ENCODE results near the gene PPAT.

The PPAT gene

DNA sequence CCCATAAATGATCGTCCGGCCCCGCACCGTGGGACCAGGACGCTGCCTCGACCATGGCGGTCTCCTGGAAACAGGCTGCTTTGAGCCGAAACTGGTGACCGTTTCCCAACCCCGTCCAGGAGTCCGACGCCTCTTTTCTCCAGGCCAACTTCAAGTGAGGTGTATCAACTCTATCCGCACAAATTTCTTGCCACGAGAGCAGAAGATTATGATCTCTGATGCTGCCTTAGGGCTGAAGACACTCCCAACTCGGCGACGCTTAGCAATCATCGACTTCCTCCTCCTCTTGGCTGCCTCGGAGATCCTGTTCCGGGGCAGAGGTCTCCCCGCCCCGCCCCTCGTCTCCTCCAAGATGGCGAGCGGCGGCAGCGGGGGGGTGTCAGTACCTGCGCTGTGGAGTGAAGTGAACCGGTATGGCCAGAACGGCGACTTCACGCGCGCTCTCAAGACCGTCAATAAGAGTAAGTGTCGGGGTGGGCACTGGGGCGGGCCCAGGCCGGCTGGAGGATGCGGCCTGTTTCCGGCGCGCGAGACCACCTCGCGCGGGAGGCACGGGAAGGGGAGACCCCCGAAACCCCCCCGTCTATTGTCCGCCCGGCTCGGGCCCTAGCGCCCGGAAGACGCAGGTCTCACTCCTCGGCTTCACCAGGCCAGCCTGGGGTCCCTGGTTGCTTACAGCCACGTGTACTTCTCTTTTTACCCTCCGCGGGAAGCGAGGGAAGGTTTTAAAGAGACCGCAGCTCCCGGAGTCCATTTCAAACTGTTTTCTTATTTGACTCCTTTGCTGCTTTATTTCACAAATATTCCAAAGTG is 32.1 kb upstream of the PPAT start, which contains the start of gene SRP72:
TSS of gene SRP72 (plus strand) at position 334 of the 813 bp plus-strand sequence. CDS start at position 353, 19 bp downstream.
- H3K4me3 ChIP-seq (ENCODE audit: low read length): peak within 1 kb of the TSS; percentile 90
- peak; percentile 96 for DNase-seq (ENCODE audit: low read depth)
- TF ChIP-seq, protein P1, sequence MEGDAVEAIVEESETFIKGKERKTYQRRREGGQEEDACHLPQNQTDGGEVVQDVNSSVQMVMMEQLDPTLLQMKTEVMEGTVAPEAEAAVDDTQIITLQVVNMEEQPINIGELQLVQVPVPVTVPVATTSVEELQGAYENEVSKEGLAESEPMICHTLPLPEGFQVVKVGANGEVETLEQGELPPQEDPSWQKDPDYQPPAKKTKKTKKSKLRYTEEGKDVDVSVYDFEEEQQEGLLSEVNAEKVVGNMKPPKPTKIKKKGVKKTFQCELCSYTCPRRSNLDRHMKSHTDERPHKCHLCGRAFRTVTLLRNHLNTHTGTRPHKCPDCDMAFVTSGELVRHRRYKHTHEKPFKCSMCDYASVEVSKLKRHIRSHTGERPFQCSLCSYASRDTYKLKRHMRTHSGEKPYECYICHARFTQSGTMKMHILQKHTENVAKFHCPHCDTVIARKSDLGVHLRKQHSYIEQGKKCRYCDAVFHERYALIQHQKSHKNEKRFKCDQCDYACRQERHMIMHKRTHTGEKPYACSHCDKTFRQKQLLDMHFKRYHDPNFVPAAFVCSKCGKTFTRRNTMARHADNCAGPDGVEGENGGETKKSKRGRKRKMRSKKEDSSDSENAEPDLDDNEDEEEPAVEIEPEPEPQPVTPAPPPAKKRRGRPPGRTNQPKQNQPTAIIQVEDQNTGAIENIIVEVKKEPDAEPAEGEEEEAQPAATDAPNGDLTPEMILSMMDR (IDR thresholded peaks at IDR 0.05; ENCODE audit: insufficient read depth, low read depth, low read length, missing control alignments): no peak

DNA sequence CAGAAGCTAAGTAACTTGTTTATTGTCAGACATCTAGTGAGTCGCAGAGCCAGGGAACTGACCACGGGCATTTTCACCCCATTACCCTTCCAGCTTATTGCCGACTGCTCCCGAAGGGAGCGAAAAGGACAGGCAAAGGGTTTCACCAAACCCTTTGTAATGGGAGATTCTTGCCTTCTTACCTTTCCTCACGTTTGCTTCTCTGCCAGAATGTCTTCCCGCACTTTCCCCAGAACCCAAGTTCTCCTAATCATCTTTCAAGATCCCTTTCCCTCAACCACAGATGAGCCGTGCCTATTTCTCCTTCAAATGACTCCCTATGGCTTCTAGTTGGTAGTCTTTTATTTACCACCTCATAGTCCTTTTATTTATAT is 31.5 kb upstream of the PPAT start:
- TF ChIP-seq, protein P1 (IDR thresholded peaks at IDR 0.05; ENCODE audit: insufficient read depth, low read depth, low read length, missing control alignments): no peak
- peak overlapping the region; percentile 90 for H3K4me3 ChIP-seq (ENCODE audit: low read length)
- DNase-seq (ENCODE audit: low read depth): peak; percentile 13

DNA sequence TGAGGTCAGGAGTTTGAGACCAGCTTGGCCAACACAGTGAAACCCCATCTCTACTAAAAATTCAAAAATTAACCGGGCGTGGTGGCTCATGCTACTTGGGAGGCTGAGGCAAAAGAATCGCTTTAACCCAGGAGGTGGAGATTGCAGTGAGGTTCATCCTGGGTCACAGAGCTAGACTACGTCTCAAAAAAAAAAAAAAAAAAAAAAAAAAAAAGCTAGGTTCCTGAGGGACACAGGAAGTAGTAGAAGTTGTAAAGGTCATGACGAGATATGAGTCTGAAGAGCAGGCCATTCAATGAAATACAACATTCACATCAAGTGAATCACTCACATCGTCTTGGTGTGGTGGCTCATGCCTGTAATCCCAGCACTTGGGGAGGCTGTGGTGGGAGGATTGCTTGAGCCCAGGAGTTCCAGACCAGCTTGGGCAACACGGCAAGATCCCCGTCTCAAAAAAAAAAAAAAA is 30.9 kb upstream of the PPAT start:
- peak; percentile 83 for DNase-seq (ENCODE audit: low read depth)
- peak overlapping the region; percentile 90 for H3K4me3 ChIP-seq (ENCODE audit: low read length)

DNA sequence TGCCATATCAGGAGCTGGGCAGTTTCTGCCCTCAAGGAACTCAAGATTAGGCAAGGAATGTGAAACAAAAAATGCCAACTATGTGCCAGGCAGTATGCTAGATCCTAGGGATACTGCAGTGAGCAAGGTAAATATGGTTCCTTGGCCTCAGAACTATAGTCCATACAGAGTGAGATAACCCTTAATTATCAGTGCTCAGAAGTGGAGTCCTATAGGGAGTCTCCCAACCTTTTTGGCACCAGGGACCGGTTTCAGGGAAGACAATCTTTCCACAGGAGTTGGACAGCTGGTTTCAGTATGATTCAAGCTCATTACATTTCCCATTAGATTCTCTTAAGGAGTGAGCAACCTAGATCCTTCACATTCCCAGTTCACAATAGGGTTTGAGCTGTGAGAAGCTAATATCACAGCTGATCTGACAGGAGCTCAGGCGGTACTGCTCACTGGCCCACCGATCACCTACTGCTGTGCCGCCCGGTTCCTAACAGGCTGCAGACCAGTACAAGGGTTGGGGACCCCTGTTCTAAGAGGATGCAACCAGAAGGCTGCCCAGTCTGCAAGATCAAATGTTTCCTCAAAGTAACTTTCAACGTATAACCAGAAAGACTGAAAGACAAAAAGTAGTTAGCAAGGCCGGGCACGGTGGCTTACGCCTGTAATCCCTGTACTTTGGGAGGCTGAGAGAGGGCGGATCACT is 30.3 kb upstream of the PPAT start:
- DNase-seq (ENCODE audit: low read depth): peak; percentile 64
- TF ChIP-seq, protein P1 (IDR thresholded peaks at IDR 0.05; ENCODE audit: insufficient read depth, low read depth, low read length, missing control alignments): no peak
- peak overlapping the region; percentile 90 for H3K4me3 ChIP-seq (ENCODE audit: low read length)

DNA sequence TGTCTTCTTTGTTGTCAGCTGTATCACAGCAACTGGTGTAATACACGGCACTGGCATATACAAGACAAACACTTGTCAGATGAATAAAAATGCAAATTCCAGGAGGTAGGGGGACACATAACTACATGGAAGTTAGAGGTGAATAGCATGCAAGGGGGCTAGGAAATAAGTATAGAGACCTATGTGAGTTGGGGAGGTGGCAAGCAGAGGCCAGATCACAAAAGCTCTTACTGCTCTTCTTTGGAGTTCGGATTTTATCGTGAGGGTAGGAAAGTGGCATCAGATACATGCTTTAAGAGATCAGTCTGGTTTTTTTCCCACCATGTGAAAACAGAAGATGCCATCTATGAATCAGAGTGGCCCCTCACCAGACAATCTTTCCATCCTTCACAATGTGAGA is 29.2 kb upstream of the PPAT start:
- DNase-seq (ENCODE audit: low read depth): no peak
- no peak overlapping the region for H3K4me3 ChIP-seq (ENCODE audit: low read length)

DNA sequence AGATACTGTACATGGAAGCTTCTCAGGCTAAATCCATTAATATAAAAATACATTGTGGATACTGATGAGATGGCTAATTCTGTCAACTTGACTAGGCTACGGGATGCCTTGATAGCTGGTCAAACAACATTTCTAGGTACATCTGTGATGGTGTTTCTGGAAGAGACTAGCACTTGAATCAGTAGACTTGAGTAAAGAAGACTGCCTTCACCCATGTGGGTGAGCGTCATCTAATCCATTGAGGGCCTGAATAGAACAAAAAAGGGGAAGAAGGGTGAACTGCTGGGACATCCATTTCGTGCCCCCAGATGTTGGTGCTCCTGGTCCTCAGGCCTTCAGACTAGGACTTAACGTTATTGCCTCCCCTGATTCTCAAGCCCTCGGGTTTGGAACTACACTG is 28.3 kb upstream of the PPAT start:
- no peak overlapping the region for H3K4me3 ChIP-seq (ENCODE audit: low read length)
- DNase-seq (ENCODE audit: low read depth): no peak
- TF ChIP-seq, protein P1 (IDR thresholded peaks at IDR 0.05; ENCODE audit: insufficient read depth, low read depth, low read length, missing control alignments): no peak

More for the DNA sequence above, 29.2 kb upstream of the PPAT start:
- TF ChIP-seq, protein P1 (IDR thresholded peaks at IDR 0.05; ENCODE audit: insufficient read depth, low read depth, low read length, missing control alignments): no peak

DNA sequence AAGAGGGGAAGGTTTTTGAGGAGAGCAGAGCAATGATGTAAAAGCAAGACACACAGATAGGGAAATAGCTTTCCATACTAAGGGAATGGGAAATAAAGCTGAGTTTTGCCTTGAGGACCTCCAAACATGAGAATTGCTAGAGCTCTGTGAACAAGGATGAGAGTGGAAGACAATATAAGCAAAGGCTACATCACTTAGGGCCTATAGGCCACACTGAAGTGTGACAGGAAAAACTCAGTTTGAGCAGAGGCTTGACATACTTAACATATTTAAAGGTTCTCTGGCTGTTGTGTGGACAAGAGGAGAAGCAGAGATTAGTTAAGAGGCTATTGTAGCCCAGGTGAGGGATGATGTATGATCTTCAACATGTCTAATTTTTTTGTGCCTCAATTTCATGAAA is 26.7 kb upstream of the PPAT start:
- DNase-seq (ENCODE audit: low read depth): no peak
- TF ChIP-seq, protein P1 (IDR thresholded peaks at IDR 0.05; ENCODE audit: insufficient read depth, low read depth, low read length, missing control alignments): no peak
- no peak overlapping the region for H3K4me3 ChIP-seq (ENCODE audit: low read length)

All from epithelial cell of esophagus (primary cell).